Measurements from ENCODE around the gene MDH2. TPM values are rescaled to one million over a fixed set of nuclear protein-coding genes. Genes with fewer than 3 reads are reported as not detected.

MDH2 gene
- total and polyA plus RNA-seq, 2 of the 8 experiments (the other 6 are each of a cell fraction or from before 2014, with no cell fraction given): 203 to 254 TPM

- DNase-seq (ENCODE audit: low read depth in 1 of 2, low spot score in 2 of 2): no peak
- Histone ChIP-seq H2AFZ (ENCODE audit: low read length) (no peak overlapping the region), H3K9me3 (ENCODE audit: insufficient read depth in 2 of 2, low read depth in 1 of 2, low read length in 1 of 2) (no peaks in the 10 kb centered on the region), H4K8ac (ENCODE audit: extremely low read depth, insufficient read depth, low read length) (no peak overlapping the region), H2BK20ac (ENCODE audit: low read length) (no peak overlapping the region), H4K20me1 (replicated peaks in 1 of 2; ENCODE audit: control insufficient read depth in 1 of 2, insufficient read depth in 2 of 2, low read length in 2 of 2) (no peaks in the 10 kb centered on the region), H3K56ac (replicated peaks; ENCODE audit: insufficient read length, low read depth, low read length) (no peak overlapping the region), H2BK120ac (replicated peaks; ENCODE audit: low read depth, low read length) (no peak overlapping the region), H2BK15ac (ENCODE audit: low read length) (no peak overlapping the region), H3K9ac (replicated peaks in 1 of 4; ENCODE audit: extremely low read depth in 1 of 4, low read depth in 3 of 4, low read length in 3 of 4) (no peak overlapping the region), H3K14ac (ENCODE audit: insufficient read length) (no peak overlapping the region), H2AK5ac (ENCODE audit: low read depth, low read length) (no peak overlapping the region), H2BK5ac (ENCODE audit: low read depth, low read length) (no peak overlapping the region), H3K27ac (ENCODE audit: low read depth, low read length) (no peak overlapping the region), H2BK12ac (ENCODE audit: low read depth, low read length) (no peak overlapping the region), H3K4me1 (replicated peaks in 1 of 4; ENCODE audit: control insufficient read depth in 3 of 4, insufficient read depth in 4 of 4, low read length in 3 of 4) (no peaks in the 10 kb centered on the region), H3K18ac (ENCODE audit: extremely low read depth, low read length) (no peak overlapping the region), H3K79me1 (ENCODE audit: low read depth, low read length) (no peaks in the 10 kb centered on the region), H3K79me2 (ENCODE audit: control insufficient read depth in 1 of 2, insufficient read depth in 2 of 2, low read length in 2 of 2) (no peaks in the 10 kb centered on the region), H4K5ac (ENCODE audit: insufficient read length, low read depth, low read length) (no peak overlapping the region), H3K4ac (replicated peaks; ENCODE audit: insufficient read length, low read depth, low read length) (no peak overlapping the region), H3K27me3 (replicated peaks in 1 of 4; ENCODE audit: control insufficient read depth in 3 of 4, extremely low read depth in 1 of 4, insufficient read depth in 3 of 4, low read length in 3 of 4) (no peaks in the 10 kb centered on the region), H4K91ac (replicated peaks; ENCODE audit: insufficient read length, low read length) (no peak overlapping the region), H3K23me2 (ENCODE audit: low read depth, low read length) (no peaks in the 10 kb centered on the region), H3K23ac (ENCODE audit: insufficient read length) (no peak overlapping the region), H3K4me2 (ENCODE audit: insufficient read depth in 1 of 2, low read depth in 2 of 2, low read length in 2 of 2) (no peak overlapping the region), H3K36me3 (ENCODE audit: control insufficient read depth in 2 of 4, insufficient read depth in 4 of 4, low read length in 3 of 4) (no peaks in the 10 kb centered on the region), H3K4me3 (ENCODE audit: extremely low read depth in 1 of 4, insufficient read depth in 2 of 4, low read depth in 3 of 4, low read length in 4 of 4) (no peak overlapping the region)
- CTCF ChIA-PET (ENCODE audit: partially characterized antibody): interaction anchor here (0.6 to 1.0 kb wide), 2 partner anchors 26 to 104 kb away, joined by 3 read pairs; no protein-coding TSS in a partner anchor
- WGBS, 2 experiments (ENCODE audit: extremely low coverage in 1 of 2, insufficient coverage in 1 of 2, insufficient read length in 1 of 2, insufficient replicate concordance in 2 of 2, low coverage in 1 of 2, low lambda C conversion rate in 2 of 2, missing lambda C conversion rate in 1 of 2): 93% methylated on average over 3 of the region's 3 CpGs; no CpG with 5 or more reads in 1 of the 2 experiments
- TF ChIP-seq SIRT6 (IDR thresholded peaks at IDR 0.05; ENCODE audit: low read length) (no peak), EP300 (IDR thresholded peaks at IDR 0.05; ENCODE audit: borderline replicate concordance in 1 of 2, low read depth in 2 of 2, low read length in 2 of 2) (no peak), NANOG (IDR thresholded peaks at IDR 0.05; ENCODE audit: insufficient read depth, low read depth, low read length, poor library complexity, severe bottlenecking) (no peak), PHF8 (conservative IDR thresholded peaks at IDR 0.05; ENCODE audit: low read depth, low read length) (no peak), CTBP2 (IDR thresholded peaks at IDR 0.05; ENCODE audit: borderline replicate concordance, insufficient read depth, insufficient read length, low read length) (no peak), USF2 (IDR thresholded peaks at IDR 0.05; ENCODE audit: low read length) (no peak), ASH2L (IDR thresholded peaks at IDR 0.05; ENCODE audit: low read length) (no peak), TBP (IDR thresholded peaks at IDR 0.05; ENCODE audit: low read depth, low read length) (no peak), ATF2 (IDR thresholded peaks at IDR 0.05; ENCODE audit: low read length) (no peak), TEAD4 (IDR thresholded peaks at IDR 0.05; ENCODE audit: low read depth, low read length) (no peak)
- FAIRE-seq: no peak
- POLR2A ChIA-PET (ENCODE audit: partially characterized antibody): interaction anchor here (1.2 kb wide), 1 partner anchor 23 kb away, joined by 3 read pairs; no protein-coding TSS in a partner anchor
These were observed 48.0 kb downstream of the MDH2 start for GRCh38 chr7:76095908-76096307.
